GM13976 (cell line): ENCODE data around the gene SRRM2.

ENCODE experiments used
- DNase-seq: peaks from one replicate; pipeline ENCODE4 v3.0.0; 2012; ENCODE audit warnings: low spot score
- in situ Hi-C: fragments of 300-500 bp; cut with MboI; formaldehyde crosslinking; loops from one replicate; pipeline ENCODE4 v1.12.0; 2022; ENCODE audit warnings: low sequenced_read_pairs, mixed read lengths, inconsistent platforms; ENCODE audit not compliant: unreplicated experiment
- TF ChIP-seq, protein P1 (sequence below): IDR thresholded peaks from 2 replicates; pipeline ENCODE4 v1.5.1; 2012; ENCODE audit warnings: borderline replicate concordance, mild to moderate bottlenecking; ENCODE audit not compliant: insufficient read depth; ENCODE audit errors: extremely low read depth, missing control alignments, control extremely low read depth

Gene SRRM2

DNA sequence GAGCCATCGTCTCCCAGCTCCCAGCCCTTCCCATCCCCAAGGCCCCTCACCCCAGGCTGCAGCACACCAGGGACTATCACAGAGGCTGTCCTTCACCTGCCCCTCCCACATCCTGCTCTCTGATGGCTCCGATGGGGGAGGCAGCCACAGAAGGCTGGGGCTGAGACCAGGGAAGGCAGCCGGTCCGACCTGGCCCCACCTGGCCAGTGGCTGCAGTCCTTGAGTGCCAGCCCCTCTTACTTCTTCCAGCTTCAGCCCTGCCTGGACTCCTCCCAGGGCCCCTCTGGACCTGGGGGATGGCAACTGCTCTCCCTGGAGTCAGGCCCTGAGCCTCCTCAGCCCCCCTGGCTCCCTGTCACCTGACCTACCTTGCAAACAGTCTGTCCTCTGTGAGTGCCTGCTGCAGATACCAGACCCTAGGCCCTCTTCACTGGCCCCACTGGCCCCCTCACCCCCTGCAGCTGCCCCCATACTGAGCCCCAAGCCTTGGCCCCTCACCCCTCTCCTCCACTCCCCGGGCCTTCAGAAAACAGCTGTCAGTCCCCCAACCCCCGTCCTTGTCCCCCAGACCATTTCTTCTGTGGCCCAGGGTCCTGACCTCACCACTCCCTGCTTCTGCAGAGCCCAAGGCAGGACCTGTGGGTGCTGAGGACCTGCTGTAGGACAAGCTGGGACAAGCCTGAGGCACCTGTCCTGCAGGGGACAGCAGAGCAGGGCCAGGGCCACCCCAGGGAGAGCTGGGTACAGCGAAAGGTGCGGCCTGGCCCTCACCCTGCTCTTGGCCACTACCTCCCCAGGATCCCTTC is 12.6 kb upstream of the SRRM2 start:
- no peak for DNase-seq
- in situ Hi-C loops: no loop called here
- TF ChIP-seq, protein P1, sequence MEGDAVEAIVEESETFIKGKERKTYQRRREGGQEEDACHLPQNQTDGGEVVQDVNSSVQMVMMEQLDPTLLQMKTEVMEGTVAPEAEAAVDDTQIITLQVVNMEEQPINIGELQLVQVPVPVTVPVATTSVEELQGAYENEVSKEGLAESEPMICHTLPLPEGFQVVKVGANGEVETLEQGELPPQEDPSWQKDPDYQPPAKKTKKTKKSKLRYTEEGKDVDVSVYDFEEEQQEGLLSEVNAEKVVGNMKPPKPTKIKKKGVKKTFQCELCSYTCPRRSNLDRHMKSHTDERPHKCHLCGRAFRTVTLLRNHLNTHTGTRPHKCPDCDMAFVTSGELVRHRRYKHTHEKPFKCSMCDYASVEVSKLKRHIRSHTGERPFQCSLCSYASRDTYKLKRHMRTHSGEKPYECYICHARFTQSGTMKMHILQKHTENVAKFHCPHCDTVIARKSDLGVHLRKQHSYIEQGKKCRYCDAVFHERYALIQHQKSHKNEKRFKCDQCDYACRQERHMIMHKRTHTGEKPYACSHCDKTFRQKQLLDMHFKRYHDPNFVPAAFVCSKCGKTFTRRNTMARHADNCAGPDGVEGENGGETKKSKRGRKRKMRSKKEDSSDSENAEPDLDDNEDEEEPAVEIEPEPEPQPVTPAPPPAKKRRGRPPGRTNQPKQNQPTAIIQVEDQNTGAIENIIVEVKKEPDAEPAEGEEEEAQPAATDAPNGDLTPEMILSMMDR: no peak

DNA sequence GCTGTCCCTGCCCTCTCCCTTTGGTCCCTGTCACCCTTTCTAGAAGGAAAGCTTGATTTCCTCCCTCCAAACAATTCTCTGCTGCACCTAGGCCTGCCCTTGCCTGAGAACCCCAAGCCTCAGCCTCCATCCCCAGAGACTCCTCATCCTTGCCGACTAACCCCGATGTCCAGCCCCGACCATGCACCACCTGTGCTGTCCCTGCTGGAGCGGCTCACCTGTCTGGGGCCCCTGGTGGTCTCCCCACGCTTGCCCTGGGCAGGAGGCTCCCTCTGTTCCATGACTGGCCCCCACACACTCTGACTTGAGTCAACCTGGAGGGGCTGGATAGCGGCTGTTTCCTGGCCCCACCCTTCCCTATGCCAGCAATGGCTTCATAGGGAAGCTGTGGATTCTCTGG is 12.0 kb upstream of the SRRM2 start:
- in situ Hi-C loops: no loop called here
- DNase-seq: no peak
- TF ChIP-seq, protein P1: no peak

DNA sequence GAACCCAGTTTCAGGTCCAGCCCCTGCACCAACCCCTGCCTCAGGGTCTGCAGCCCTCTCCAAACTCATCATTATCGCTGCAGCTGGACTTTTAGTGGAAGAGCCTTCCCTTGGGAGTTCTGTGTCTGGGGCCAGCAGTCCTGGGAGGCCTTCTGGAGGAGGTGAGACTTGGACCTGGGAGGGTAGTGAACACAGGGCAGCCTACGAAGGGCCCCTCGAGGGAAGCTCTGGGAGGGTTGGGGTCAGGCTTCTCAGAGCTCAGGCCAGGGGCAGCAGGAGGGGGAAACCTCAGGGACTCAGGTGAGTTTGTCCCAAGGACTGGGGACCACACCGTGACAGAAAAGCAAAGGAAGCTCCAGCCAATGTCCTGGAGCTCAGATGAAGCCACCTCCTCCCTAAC is 11.3 kb upstream of the SRRM2 start:
- in situ Hi-C loops: no loop called here
- TF ChIP-seq, protein P1: no peak
- no peak for DNase-seq

DNA sequence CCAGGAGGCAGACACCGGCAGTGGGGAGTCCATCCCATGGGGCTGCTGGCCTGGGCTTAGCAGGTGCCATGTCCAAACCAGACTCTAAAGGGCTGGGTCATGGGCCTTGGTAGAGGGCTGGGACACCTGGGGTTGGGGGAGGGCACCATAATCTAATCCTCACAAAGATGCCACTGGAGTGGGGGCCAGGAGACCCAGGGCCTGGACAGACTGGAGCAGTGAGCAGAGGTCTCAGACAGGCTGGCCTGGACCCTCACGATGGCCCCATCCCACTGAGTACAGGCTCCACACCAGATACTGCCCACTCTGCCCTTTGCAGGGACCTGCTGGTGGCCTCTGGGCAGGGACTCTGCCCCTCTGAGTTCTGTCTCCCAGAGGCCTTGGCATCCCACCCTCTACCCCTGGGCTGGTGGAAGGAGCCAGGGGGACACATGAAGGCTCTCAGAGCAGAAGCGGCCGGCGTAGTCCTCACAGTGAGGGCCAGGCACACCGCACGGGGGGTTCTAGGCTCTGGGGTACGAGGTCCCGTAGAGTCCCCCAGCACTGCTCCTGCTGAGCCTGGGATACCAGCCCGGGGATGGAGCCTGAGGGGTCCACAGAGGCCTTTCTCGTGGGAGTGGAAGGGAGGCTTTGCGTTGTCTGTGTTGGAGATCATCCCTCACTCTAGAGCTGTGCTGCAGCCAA is 10.0 kb upstream of the SRRM2 start:
- DNase-seq: no peak
- in situ Hi-C loops: no loop called here
- TF ChIP-seq, protein P1: no peak

DNA sequence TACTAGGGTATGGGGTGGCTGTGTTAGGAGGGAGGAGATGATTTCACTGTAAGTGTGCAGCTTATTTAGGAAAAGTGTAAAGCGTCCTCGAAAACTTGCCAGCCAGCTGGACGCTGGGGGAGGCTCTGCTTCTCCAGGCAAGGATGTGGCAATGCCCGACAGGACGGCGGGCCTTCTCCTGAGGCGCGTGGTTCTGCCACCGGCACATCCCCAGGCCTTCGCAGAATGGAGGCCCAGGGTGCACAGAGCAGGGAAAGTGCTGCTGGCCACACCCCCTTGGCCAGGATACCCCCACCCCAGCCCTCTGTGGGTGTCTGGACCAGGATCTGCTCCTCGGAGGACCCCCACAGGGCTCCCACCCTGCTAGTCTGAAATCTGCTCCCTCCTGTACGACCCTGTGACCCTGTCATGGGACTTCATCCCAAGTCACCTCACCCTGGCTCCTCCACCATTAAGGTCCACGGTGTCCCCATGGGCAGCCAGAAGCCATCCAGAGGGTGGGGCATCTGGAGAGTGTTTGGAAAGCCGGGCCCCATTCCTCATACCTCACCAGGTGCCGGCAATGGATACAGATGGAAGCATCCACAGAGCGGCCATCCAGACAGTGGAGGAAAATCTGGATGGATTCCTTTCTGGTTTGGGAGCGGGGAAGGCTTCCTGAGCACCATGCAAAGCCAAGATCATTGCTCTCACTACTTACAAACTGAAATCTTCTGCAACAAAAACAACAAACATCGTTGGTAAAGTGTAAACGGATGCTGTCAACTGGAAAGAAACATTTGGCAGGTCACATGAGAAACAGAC is 9.2 kb upstream of the SRRM2 start:
- no peak for DNase-seq
- in situ Hi-C loops: no loop called here
- TF ChIP-seq, protein P1: no peak

DNA sequence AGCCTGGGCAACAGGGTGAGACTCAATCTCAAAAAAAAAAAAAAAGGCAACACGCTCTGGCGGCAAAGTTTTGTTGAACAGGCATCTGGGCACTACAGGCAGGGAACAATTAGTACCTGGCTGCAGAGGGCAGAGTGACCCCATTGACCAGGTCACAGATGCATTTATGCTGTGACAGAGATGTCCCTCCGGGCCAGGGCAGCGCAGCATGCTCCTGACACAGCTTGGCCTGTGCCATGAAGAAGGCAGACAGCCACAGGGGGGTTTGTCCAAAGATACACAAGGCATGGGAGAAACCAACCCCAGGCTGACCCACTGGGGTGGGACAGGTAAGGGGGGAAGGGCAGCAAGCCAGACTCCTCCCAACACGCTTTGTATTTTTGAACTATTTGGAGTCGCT is 7.7 kb upstream of the SRRM2 start:
- no peak for DNase-seq
- in situ Hi-C loops: no loop called here
- TF ChIP-seq, protein P1: no peak
